ENCODE results near the gene IMMP2L.

IMMP2L gene

GRCh38 chr7:111137296-111138192, 424.7 kb downstream of the IMMP2L start:
- TF ChIP-seq CTCF (IDR thresholded peaks at IDR 0.05), result no peak

- no peak for TF ChIP-seq CTCF (IDR thresholded peaks at IDR 0.05)
These were observed 429.5 kb downstream of the IMMP2L start for GRCh38 chr7:111132833-111133232.

- TF ChIP-seq CTCF (IDR thresholded peaks at IDR 0.05), result no peak
These were observed 432.9 kb downstream of the IMMP2L start for GRCh38 chr7:111129435-111129834.

DNA sequence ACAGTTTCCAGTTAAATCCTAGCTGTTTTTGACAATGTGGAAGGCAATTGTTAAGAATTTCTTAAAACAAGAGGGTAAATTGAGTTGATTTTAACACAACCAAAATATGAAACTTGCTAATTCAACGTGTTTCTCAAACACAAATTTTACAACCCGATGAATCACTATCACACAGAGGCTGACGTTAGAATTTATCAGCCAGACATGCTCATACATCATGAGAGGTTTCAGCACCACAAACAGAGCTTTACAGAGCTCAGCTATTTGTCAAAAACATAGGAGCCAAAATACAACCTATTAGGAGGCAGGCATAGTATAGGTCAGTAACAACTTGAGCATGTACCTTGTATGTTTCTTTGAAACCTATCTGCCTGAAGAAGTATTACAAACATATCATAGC, 435.3 kb downstream of the IMMP2L start:
- no peak for TF ChIP-seq CTCF (IDR thresholded peaks at IDR 0.05)

DNA sequence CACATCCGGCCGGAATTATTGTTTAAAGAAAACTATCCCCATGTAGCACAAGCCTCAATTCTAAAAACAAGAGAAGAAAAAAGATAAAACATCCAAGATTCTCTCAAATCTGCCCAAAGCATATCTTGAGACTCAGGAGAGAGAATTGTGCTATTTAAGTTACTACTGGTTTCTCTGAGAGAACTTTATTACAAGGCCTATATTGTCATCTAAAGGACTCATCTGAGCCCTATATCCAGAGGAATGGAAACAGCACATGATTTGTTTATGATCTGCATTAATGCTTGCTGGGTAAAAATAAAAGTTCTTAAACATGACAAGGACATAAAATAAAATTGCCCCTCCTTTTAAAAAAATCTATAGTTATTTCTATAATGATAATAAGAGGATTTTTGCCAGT, 446.3 kb downstream of the IMMP2L start:
- no peak for TF ChIP-seq CTCF (IDR thresholded peaks at IDR 0.05)

GRCh38 chr7:111113263-111114017, 448.9 kb downstream of the IMMP2L start:
- TF ChIP-seq CTCF (IDR thresholded peaks at IDR 0.05), result no peak

- TF ChIP-seq CTCF (IDR thresholded peaks at IDR 0.05), result no peak
These were observed 449.9 kb downstream of the IMMP2L start for GRCh38 chr7:111112439-111112838.
